Endothelial cell of umbilical vein (primary cell): ENCODE data around the gene ATP6V1A. TPM values are rescaled to one million over a fixed set of nuclear protein-coding genes. Genes with fewer than 3 reads are reported as not detected.

Experiments used
- BruUV-seq: library from RNA; stranded (reverse); fragments of 400-500 nt; replicated peaks from 2 replicates; lab custom pipeline; 2021; lab: Mats Ljungman, UMichigan
- CTCF ChIA-PET: fragments of 300-600, 350-600 bp; sonication (Branson Sonifier 250); formaldehyde crosslinking; loops from one replicate; lab custom pipeline; 2021; ENCODE audit warnings: antibody characterized with exemption, inconsistent platforms; lab: Charles Lee
- POLR2A ChIA-PET: fragments of 300-600, 350-600 bp; sonication (Branson Sonifier 250); formaldehyde crosslinking; loops from one replicate; lab custom pipeline; 2021; ENCODE audit warnings: antibody characterized with exemption, inconsistent platforms; lab: Charles Lee
- DNase-seq: peaks from one replicate; pipeline ENCODE4 v3.0.0-alpha.2; 2011; ENCODE audit warnings: low read depth, low spot score
- FAIRE-seq: peaks from 2 replicates; lab custom pipeline; 2011; peaks lifted over from hg19 to GRCh38; lab: Jason Lieb, UNC
- H2AFZ ChIP-seq: 2 replicates; pipeline ENCODE4 v1.6.0; 2012; ENCODE audit warnings: low read depth, low read length, control low read depth, inconsistent platforms
- H3K27ac ChIP-seq: 2 replicates; pipeline ENCODE4 v1.5.1; 2011; ENCODE audit warnings: low read depth, mild to moderate bottlenecking, control low read depth, low read length, moderate library complexity; ENCODE audit not compliant: insufficient read depth
- H3K27me3 ChIP-seq, 2 experiments: 2 replicates each; pipeline versions ENCODE4 v1.6.0 to v1.6.1; 2011; ENCODE audit warnings: low read length in 2 of 2, mixed read lengths in 1 of 2; ENCODE audit not compliant: control insufficient read depth in 2 of 2, insufficient read depth in 2 of 2
- H3K36me3 ChIP-seq, 2 experiments: 2 replicates in 1 of 2; 3 replicates in 1 of 2; pipeline ENCODE4 v1.5.1; 2011; ENCODE audit warnings: low read length in 2 of 2, mild to moderate bottlenecking in 1 of 2, moderate library complexity in 1 of 2; ENCODE audit not compliant: control insufficient read depth in 2 of 2, insufficient read depth in 2 of 2; ENCODE audit errors: extremely low read depth in 1 of 2
- H3K4me1 ChIP-seq: 3 replicates; pipeline ENCODE4 v1.5.1; 2011; ENCODE audit warnings: mild to moderate bottlenecking, low read length; ENCODE audit not compliant: control insufficient read depth, insufficient read depth; ENCODE audit errors: extremely low read depth
- H3K4me2 ChIP-seq: 2 replicates; pipeline ENCODE4 v1.6.1; 2011; ENCODE audit warnings: low read length, control low read depth, mixed read lengths; ENCODE audit not compliant: insufficient read depth
- H3K4me3 ChIP-seq, 3 experiments: fragments of 200-600 bp in 1 of 3; sonication (generic), shearing (Covaris generic) in 1 of 3; replicated peaks in 1 of 3; 2 replicates each; pipeline ENCODE4 v1.5.1; 2011 to 2016; ENCODE audit warnings: control low read depth in 3 of 3, low read length in 3 of 3, mild to moderate bottlenecking in 2 of 3, inconsistent platforms in 1 of 3, low read depth in 1 of 3, moderate library complexity in 1 of 3; ENCODE audit not compliant: insufficient read depth in 1 of 3
- H3K79me2 ChIP-seq: 2 replicates; pipeline ENCODE4 v1.6.0; 2012; ENCODE audit warnings: low read length, inconsistent platforms; ENCODE audit not compliant: control insufficient read depth, insufficient read depth
- H3K9ac ChIP-seq: replicated peaks from 2 replicates; pipeline ENCODE3; 2011; ENCODE audit warnings: low read length, control low read depth; ENCODE audit not compliant: insufficient read depth; ENCODE audit errors: extremely low read depth
- H3K9me1 ChIP-seq: replicated peaks from 3 replicates; pipeline ENCODE4 v1.6.0; 2011; ENCODE audit warnings: mild to moderate bottlenecking, low read length; ENCODE audit not compliant: control insufficient read depth, insufficient read depth; ENCODE audit errors: extremely low read depth
- H3K9me3 ChIP-seq: replicated peaks from 2 replicates; pipeline ENCODE4 v1.5.1; 2012; ENCODE audit warnings: low read length, inconsistent platforms; ENCODE audit not compliant: control insufficient read depth, insufficient read depth
- H4K20me1 ChIP-seq: replicated peaks from 2 replicates; pipeline ENCODE3; 2011; ENCODE audit warnings: mild to moderate bottlenecking, low read length; ENCODE audit not compliant: control insufficient read depth, insufficient read depth; ENCODE audit errors: extremely low read depth
- FOS ChIP-seq: IDR thresholded peaks from 2 replicates; pipeline ENCODE4 v1.6.1; 2011; ENCODE audit warnings: mild to moderate bottlenecking, low read length, moderate library complexity, borderline replicate concordance; ENCODE audit not compliant: insufficient read depth
- GATA2 ChIP-seq: IDR thresholded peaks from 2 replicates; pipeline ENCODE4 v1.7.0; 2011; ENCODE audit warnings: low read depth, mild to moderate bottlenecking, moderate library complexity, mixed read lengths, low read length; ENCODE audit not compliant: insufficient read length, insufficient read depth
- JUN ChIP-seq: IDR thresholded peaks from 2 replicates; pipeline ENCODE4 v1.6.1; 2011; ENCODE audit warnings: borderline replicate concordance, low read depth; ENCODE audit not compliant: insufficient read length, insufficient read depth
- dilution Hi-C: fragments of 300-500 bp; cut with MboI; formaldehyde crosslinking; loops from one replicate; pipeline ENCODE4 v1.15.0; 2019; ENCODE audit warnings: low sequenced_read_pairs; ENCODE audit not compliant: extremely low pct_ligation_motif_present
- intact Hi-C: fragments of 100-400 bp; cut with micrococcal nuclease; formaldehyde crosslinking; loops from one replicate; pipeline ENCODE4 v1.10.0; 2022
- polyA plus RNA-seq, 4 experiments: library from polyadenylated mRNA; depleted of rRNA in 3 of 4; stranded (reverse) in 3 of 4; unstranded in 1 of 4; fragments of >200 nt; gene quantifications; 2 replicates each; pipeline versions ENCODE4 v1.2.1 to v1.2.3, GENCODE V29; 2011 to 2012; ENCODE audit warnings: missing spikeins in 1 of 4
- total RNA-seq: library from RNA; stranded (reverse); gene quantifications from 2 replicates; pipeline ENCODE4 v1.2.3, GENCODE V29; 2021

The ATP6V1A gene
- total and polyA plus RNA-seq, 2 donors (not counting 3 experiments of a cell fraction or from before 2014, with no cell fraction given) = 20.9 to 96.9 TPM

GRCh38 chr3:113795693-113796092, 48.9 kb downstream of the ATP6V1A start:
- Histone ChIP-seq H3K4me3 (no peak overlapping the region), H3K4me2 (no peak overlapping the region), H2AFZ (no peak overlapping the region), H3K27me3 (no peaks in the 10 kb centered on the region), H3K79me2 (no peaks in the 10 kb centered on the region), H3K9me1 (no peaks in the 10 kb centered on the region), H3K4me1 (peaks cover 19% of the 10 kb centered on the region), H4K20me1 (no peaks in the 10 kb centered on the region), H3K9me3 (no peaks in the 10 kb centered on the region), H3K36me3 (peaks cover 5% of the 10 kb centered on the region in 2 experiments), H3K27ac (no peak overlapping the region), H3K9ac (no peak overlapping the region)
- ChIA-PET CTCF (interaction anchor here (1.1 to 1.6 kb wide), 3 partner anchors 12 to 59 kb away, joined by 3 to 8 read pairs (median 7); no protein-coding TSS in a partner anchor), POLR2A (no interaction called here)
- dilution Hi-C loops (no loop called here), intact Hi-C loops (no loop called here)
- no TSS peak for BruUV-seq
- DNase-seq (no peak), FAIRE-seq (no peak)
- TF ChIP-seq JUN = no peak
- no peak for TF ChIP-seq GATA2

- ChIA-PET POLR2A (no interaction called here), CTCF (interaction anchor here (1.1 to 1.7 kb wide), 5 partner anchors 12 to 41 kb away, joined by 3 to 12 read pairs (median 5); partner anchors contain the start of gene GRAMD1C)
- dilution Hi-C loops = no loop called here
- FAIRE-seq = no peak
- intact Hi-C loops = no loop called here
- H3K9me3 ChIP-seq = no peaks in the 10 kb centered on the region
- H3K27me3 ChIP-seq = no peaks in the 10 kb centered on the region
- H3K79me2 ChIP-seq = no peaks in the 10 kb centered on the region
- TF ChIP-seq FOS = no peak
- DNase-seq = no peak
- no peak overlapping the region for H3K9ac ChIP-seq
- H4K20me1 ChIP-seq = no peaks in the 10 kb centered on the region
- H3K4me3 ChIP-seq = no peak overlapping the region
- BruUV-seq = no TSS peak
- no peak overlapping the region for H3K4me2 ChIP-seq
- peaks cover 34% of the 10 kb centered on the region for H3K4me1 ChIP-seq
- H3K9me1 ChIP-seq = no peaks in the 10 kb centered on the region
- no peak overlapping the region for H3K27ac ChIP-seq
- H2AFZ ChIP-seq = no peak overlapping the region
- peaks cover 6 to 9% of the 10 kb centered on the region in 2 experiments for H3K36me3 ChIP-seq
These were observed 56.1 kb downstream of the ATP6V1A start for GRCh38 chr3:113802795-113803455.
